CD4-positive, alpha-beta T cell treated with Interleukin-17A for 1 hour (primary cell): ENCODE data around the gene HSF2BP.
"Not testable (repeated sequence)": the region's sequence is repeated elsewhere in the genome, so short reads cannot be mapped to it uniquely, and the experiment has no call there.

Experiments
- DNase-seq: peaks from one replicate; pipeline ENCODE4 v3.0.0-alpha.2; 2020

HSF2BP gene

DNA sequence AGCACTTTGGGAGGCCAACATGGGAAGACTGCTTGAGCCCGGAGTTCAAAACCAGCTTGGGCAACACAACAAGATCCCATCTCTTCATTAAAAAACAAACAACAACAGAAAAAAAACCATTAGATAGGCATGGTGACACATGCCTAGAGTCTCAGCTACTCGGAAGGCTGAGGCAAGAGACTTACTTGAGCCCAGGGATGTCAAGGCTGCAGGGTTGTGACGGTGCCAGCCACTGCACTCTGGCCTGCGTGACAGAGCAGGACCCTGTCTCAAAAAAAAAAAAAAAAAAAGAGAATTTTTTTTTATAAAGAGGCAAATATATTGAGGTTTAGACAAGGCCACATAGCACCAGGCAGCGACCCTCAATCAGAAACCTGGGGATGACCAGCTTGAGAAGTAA, 62.7 kb downstream of the HSF2BP start:
- DNase-seq = no peak

GRCh38 chr21:43595769-43596168, 63.5 kb downstream of the HSF2BP start:
- DNase-seq = not testable (repeated sequence)

DNA sequence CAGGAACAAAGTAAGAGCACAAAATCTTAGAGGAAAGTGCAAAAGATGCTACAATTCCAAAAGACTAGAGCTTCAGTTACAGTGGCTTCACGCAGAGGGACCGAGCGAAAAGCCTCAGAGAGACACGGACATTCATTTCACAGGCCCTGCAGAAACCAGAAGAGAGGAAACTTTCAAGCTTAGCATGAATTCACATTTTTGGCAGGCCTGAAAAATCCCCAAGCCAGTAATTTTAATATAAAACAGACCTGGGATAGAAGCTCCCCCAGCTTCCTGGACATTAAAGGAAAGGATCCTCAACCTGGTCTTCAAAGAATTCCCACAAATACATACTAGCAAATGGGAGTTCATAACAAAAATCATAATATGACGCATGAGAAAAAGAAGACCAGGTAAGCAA, 66.2 kb downstream of the HSF2BP start:
- no peak for DNase-seq

GRCh38 chr21:43591571-43591970, 67.7 kb downstream of the HSF2BP start:
- no peak for DNase-seq

- no peak for DNase-seq
Observed at GRCh38 chr21:43590194-43590593, 69.1 kb downstream of the HSF2BP start.

GRCh38 chr21:43588957-43589356, 70.3 kb downstream of the HSF2BP start:
- no peak for DNase-seq

DNA sequence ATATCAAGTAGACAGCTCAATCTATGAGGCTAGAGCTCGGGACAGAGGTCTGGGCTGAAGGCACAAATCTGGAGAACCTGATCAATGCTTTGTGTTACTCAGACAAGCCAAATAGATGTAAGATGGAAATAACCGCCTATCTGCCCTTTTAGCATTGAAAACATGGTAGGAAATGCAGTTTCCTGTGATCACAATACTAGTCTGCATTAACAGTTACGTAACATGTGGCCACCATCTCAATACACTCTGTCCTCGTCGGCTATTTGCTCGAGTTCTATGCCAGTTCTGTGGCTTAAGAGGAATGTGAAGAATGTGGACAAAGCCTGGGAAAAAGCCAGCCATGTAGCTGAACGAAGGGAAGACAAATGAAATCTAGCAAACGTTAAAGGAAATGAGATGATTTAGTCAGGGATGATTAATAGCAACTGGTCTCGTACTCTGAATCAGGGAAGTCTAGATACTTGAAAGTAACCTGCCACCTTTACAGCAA, 73.3 kb downstream of the HSF2BP start:
- no peak for DNase-seq

- DNase-seq = no peak
Observed at GRCh38 chr21:43585514-43585913, 73.8 kb downstream of the HSF2BP start.

DNA sequence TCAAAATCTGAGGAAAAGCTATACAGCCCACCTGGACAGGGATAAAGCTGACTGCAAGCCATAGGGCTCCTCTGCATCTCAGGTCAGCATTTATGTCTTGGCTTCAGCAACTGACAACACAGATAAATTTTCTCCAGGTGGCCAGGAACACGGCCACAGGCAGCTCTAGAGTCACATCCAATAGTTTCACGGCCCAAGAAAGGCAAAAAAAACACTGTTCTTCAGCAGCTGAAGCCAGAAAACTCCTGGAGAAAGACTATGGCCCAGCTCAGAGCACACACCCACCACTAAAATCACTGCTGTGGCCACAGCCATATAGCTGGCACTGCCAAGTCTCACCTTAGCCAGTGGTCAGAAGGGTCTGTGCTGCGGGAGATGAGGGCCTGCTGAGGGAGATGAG, 77.8 kb downstream of the HSF2BP start:
- DNase-seq = no peak

GRCh38 chr21:43578677-43579303, 80.5 kb downstream of the HSF2BP start:
- no peak for DNase-seq

DNA sequence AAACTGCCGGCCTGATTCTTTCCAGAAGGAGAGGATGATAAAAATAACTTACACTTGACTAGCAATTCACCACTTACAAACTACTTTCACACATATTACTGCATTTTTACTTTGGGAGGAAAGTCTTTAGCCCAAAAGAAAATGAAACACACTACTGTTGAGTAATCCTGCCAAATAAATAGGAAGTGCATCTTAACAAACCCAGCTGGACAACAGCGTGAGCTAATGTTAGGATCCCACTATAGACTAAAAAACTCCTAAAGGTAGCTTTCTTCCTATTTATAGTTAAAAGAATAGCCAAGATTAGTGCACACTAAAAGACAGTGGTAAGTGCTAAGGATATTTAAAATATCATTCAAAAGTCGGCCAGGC, 83.8 kb downstream of the HSF2BP start:
- no peak for DNase-seq

GRCh38 chr21:43574741-43575472, 84.4 kb downstream of the HSF2BP start:
- no peak for DNase-seq

GRCh38 chr21:43573921-43574320, 85.4 kb downstream of the HSF2BP start:
- DNase-seq = no peak

GRCh38 chr21:43572446-43572845, 86.8 kb downstream of the HSF2BP start:
- DNase-seq = no peak

- DNase-seq = no peak
Observed at GRCh38 chr21:43571976-43572375, 87.3 kb downstream of the HSF2BP start.

DNA sequence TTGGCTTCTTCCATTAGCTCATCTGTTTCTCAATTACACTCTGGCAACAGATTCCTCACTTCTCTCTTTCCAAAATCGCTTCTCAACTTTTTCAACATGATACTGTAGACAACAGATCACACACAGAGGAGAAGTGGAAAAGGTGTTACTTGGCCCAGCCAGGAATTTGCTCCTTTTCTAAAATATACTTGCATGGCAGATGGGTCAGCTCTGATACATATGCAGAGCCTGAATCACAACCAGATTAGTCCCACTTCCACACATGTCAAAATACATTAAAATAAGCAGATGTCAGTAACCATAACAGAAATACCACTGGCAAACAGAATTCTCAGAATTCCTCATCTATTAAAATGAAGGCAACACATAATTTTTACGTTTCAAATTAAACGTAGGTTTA, 89.1 kb downstream of the HSF2BP start:
- DNase-seq = not testable (repeated sequence)

DNA sequence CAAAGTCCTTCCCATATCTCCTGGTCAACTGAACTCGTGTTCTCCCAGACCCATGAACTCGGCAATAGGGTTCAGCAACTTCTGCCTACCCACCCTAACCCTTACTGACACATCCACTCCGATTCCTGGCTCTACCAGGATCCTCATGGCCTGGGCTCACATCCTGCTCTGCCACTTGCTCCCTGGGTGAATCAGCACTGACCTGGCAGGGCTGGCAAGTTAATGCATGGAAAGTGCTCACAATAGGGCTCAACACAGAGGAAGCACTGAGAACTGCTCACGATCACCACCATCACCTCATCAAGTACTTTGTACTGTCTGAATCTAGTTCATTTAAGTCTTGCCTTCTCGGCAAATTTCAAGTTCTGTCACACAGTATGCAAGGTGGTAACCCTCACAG, 96.8 kb downstream of the HSF2BP start:
- DNase-seq = not testable (repeated sequence)

DNA sequence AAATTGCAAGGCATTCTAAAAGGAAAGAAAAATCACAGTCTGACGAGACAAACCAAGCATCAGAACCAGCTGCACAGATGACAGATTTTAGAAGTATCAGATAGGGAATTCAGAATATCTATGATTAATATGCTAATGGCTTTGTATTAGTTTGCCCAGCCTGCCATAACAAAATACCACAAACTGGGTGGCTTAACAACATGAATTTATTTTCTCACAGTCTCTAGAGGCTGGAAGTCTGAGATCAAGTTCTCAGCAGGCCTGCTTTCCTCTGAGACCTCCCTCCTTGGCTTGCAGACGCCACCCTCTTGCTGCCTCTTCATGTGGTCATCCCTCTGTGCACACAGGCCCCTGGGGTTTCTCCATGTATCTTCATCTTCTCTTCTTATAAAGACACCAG, 118.7 kb downstream of the HSF2BP start:
- DNase-seq = not testable (repeated sequence)

- DNase-seq = not testable (repeated sequence)
Observed at GRCh38 chr21:43522495-43523131, 136.7 kb downstream of the HSF2BP start.

DNA sequence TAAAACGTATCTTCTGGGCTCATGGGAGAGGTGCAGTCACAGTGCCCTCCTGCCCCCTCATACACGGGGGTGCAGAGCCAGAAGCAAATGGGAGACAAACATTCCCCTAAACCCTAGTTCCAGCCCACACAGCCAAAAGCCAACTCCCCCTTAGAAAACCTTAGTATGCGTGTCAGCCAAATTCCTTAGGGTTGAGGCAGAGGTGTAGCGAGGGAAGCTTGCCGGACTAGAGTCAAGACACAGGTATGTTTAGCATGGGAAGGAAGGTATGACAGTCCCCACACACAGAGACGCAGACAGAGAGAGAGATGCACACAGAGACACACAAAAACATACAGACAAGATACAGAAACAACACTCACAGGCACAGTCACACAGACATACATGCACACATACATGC, 141.6 kb downstream of the HSF2BP start:
- not testable (repeated sequence) for DNase-seq

- DNase-seq = not testable (repeated sequence)
Observed at GRCh38 chr21:43516860-43517627, 142.2 kb downstream of the HSF2BP start.

DNA sequence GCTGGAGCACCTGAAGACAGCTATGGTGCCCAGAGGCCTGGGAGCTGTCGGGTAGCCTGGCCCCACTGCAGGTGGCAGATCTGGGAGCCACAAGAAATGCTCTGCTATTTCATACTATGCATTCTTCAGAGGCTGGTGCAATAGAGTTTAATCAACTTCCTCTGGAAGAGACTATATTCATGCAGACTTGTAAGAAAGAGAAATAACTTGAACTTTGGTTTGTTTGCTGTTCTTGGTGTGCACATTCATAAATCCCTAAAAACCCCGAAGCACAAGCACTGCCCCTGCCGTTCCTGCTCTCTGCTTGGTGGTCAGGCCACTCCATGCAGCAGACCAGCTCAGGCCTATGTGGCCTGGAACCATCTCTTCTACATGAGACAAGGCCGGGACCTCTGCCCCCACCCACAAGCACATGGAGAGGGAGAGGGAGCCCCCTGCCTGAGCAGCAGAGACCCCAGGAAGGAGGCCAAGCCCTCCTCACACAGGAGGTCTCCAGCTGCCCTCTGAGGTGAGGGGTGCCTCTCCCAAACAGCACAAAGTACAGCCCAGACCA, 142.9 kb downstream of the HSF2BP start:
- DNase-seq = not testable (repeated sequence)

GRCh38 chr21:43514834-43515233, 144.5 kb downstream of the HSF2BP start:
- not testable (repeated sequence) for DNase-seq
